SK-MEL-5 (cell line): ENCODE measurements around the gene MCCD1. TPM values are rescaled to one million over a fixed set of nuclear protein-coding genes. Genes with fewer than 3 reads are reported as not detected.
A peak's percentile ranks its signal among the peaks of the same experiment; 100 is the strongest.
"Not testable (repeated sequence)": the region's sequence is repeated elsewhere in the genome, so short reads cannot be mapped to it uniquely, and the experiment has no call there.

Experiments used
- DNase-seq: peaks from one replicate; pipeline ENCODE4 v3.0.0-alpha.2; 2016; ENCODE audit warnings: low read depth, low spot score
- in situ Hi-C: cut with HindIII; loops from 2 replicates; pipeline ENCODE4 v1.10.0; 2016; ENCODE audit warnings: low sequenced_read_pairs, high pct_unique_total_duplicates, low pct_unique_long_range_greater_than_20kb
- polyA plus RNA-seq, 2 experiments: library from polyadenylated mRNA; depleted of rRNA; stranded (reverse); fragments of >200 nt; gene quantifications; 2 replicates each; pipeline ENCODE4 v1.2.3, GENCODE V29; 2015
- total RNA-seq: library from RNA; depleted of rRNA; stranded (reverse); fragments of >200 nt; shearing (Covaris generic); gene quantifications from 2 replicates; pipeline ENCODE4 v1.2.3, GENCODE V29; 2014; rRNA removed

MCCD1 gene
- total RNA-seq: not detected in 2 replicates
- polyA plus RNA-seq (2015; cell fraction: cytosol; rRNA removed): not detected in 2 replicates
- polyA plus RNA-seq (2015; cell fraction: nucleus; rRNA removed): not detected in 2 replicates

DNA sequence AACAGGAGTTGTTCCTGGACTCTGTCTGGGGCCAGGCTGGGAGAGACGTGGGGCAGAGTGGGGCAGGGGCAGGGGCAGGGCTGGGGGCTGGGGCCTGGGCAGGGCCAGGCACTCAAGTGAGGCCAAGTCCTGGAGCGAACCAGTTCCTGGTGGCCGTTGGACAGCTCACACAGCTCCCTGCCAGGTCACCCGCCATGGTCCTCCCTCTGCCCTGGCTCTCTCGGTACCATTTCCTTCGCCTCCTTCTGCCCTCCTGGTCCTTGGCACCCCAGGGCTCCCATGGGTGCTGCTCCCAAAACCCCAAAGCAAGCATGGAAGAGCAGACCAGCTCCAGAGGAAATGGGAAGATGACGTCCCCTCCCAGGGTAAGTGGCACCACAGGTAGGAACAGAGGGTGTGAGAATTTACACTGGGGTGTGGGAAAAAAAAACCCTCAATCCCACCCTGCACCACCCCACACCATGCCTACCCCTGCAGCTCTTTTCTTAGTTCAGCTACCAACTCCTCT lies at the start of gene MCCD1:
TSS of gene MCCD1 (plus strand) at position 142 of the 508 bp plus-strand sequence. CDS start at position 195, 53 bp downstream.
- in situ Hi-C loops: no loop called here
- no peak for DNase-seq

- no peak for DNase-seq
- in situ Hi-C loops: no loop called here
Observed at GRCh38 chr6:31479151-31479932, 49.4 kb upstream of the MCCD1 start.

- no peak for DNase-seq
- in situ Hi-C loops: no loop called here
Observed at GRCh38 chr6:31479933-31480535, 48.7 kb upstream of the MCCD1 start.

- in situ Hi-C loops: no loop called here
Observed at GRCh38 chr6:31480574-31480973, 48.2 kb upstream of the MCCD1 start.

DNA sequence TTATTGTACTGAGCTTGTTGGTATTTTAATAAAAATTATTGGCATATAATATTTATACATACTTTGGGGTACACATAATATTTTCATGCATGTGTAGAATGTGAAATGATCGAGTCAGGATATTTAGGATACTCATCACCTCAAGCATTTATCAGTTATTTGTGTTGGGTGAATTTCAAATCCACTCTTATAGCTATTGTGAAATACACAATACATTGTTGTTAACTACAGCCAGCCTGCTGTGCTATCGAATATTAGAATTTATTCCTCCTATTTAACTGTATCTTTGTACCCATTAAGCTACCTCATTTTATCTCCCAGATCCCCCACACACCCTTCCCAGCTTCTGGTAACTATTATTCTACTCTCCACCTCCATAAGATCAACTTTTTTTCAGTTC lies 45.4 kb upstream of the MCCD1 start:
- no peak for DNase-seq
- in situ Hi-C loops: no loop called here

More at GRCh38 chr6:31480574-31480973, 48.2 kb upstream of the MCCD1 start:
- no peak for DNase-seq

DNA sequence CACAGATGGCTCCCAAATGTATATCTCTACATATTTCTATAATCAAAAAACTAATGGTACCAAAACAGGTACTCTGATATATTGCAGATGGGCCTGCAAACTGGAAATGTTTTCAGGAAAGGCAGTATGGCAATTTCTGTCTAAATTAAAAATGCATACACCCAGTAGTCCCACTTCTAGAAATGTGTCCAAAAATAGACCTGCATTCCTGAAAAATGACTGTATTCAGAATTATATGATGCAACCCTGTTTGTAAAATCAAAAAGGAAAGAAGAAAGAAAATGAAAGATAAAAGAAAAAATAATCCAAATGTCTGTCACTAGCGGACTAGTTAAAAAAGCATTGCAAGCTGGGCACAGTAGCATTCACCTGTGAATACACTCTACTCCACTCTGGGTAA lies 43.7 kb upstream of the MCCD1 start:
- in situ Hi-C loops: no loop called here
- no peak for DNase-seq

DNA sequence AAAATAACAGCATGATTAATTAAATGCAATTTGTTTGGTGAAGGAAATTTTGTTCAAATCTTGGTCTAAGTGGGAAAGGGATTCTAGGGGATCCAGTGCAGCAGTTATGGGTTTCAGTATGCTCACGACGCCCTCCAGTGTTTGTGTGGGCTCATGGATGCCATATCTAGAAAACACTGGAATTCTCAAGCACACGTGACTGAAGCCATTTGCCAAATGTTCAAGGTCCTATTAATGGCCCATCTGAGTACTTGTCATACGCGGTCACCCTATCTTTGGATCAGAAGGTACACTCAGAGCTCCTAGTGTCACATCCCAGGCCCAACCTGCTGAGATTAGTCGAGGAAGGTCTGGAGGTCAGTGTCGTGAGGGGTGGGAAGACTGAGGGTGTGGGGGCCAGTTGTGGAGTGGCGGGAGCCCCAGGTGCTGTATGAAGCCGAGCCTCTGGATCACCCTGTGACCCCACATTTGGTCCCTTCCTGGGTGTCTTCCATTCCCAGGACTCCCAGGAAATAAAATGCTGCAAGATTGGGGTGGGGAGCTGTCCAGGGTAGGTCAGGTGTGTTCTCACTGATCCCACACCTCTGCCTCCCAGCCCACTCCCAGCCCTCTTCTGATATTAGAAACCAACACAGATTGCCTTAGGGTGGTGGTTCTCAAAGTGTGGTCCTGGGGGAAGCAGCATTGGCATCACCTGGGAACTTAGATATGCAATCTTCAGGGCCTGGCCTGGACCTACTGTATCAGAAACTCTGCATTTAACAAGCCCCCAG lies 42.5 kb upstream of the MCCD1 start:
- in situ Hi-C loops, DNase-seq: not testable (repeated sequence)

DNA sequence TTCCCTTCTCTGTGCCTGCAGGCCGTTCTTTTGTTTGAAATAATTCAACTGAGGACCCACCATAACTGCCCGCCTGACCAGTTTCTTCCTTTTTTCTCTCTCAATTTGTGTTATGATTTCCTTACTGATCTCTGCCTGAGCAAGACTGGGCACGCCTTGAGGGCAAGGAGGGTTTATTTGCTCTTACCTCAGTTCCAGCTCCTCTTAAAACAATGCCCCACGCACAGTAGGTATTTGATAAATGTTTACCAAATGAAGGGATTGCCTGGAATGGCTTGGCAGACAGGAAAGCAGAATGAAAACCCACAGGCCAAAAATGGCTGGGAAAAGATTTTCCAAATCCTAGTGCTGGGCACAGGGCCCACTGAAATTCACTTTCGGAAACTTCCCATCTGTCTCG lies 41.1 kb upstream of the MCCD1 start:
- in situ Hi-C loops, DNase-seq: not testable (repeated sequence)

- in situ Hi-C loops: no loop called here
- no peak for DNase-seq
Observed at GRCh38 chr6:31489086-31489485, 39.7 kb upstream of the MCCD1 start.

DNA sequence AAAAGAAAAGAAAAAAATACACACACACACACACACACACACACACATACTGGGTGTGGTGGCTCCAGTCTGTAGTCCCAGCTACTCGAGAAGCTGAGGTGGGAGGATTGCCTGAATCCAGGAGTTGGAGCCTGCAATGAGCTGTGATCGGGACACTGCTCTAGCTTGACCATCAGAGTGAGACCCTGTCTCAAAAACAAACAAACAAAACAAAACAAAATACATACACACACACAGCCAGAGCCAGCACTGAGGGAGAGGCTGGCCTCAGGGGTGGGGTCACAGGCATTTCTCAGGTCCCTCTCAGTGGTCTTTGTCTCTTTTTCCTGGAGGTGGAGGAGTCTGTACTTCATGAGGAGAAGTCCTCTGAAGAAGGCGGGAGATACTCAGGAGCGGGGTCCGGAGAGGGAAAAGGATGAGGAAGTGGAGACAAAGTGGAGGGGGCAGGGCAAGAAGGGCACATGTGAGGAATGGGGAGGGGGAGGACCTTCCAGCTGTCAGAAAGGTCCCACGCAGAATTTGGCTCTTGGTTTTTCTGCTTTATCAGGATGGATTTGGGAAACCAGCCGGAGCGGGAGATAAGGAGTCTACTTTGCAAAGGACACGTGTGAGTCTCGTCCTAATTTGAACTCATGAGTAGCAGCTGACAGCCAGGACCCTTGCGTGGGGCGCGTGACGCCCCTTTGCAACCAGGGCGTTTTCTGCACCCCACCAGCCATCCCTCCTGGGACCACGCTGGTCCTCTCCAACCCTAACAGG lies 38.5 kb upstream of the MCCD1 start:
- in situ Hi-C loops: no loop called here
- no peak for DNase-seq

GRCh38 chr6:31493550-31493874 lies 35.2 kb upstream of the MCCD1 start:
- DNase-seq, in situ Hi-C loops: not testable (repeated sequence)

- in situ Hi-C loops: no loop called here
Observed at GRCh38 chr6:31493875-31494694, 34.7 kb upstream of the MCCD1 start.

DNA sequence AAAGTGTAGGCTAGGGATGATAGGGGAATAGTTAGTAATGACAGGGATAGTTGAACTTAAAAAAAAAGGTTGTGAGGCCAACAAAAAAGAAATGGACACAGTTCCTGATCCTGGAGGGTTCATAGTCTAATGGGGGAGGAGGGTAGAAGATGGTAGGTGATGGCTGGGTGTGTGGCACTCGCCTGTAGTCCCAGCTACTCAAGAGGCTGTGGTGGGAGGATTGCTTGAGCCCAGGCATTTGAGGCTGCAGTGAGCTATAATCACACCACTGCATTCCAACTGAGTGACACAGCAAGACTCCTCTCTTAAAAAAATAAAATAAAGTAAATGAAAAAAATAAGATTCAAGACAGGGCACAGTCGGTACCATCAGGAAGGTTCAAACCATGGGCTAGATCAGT lies 33.2 kb upstream of the MCCD1 start:
- no peak for DNase-seq
- in situ Hi-C loops: no loop called here

More at GRCh38 chr6:31493875-31494694, 34.7 kb upstream of the MCCD1 start:
- DNase-seq: peak; percentile 70

- DNase-seq, in situ Hi-C loops: not testable (repeated sequence)
Observed at GRCh38 chr6:31496826-31497225, 31.9 kb upstream of the MCCD1 start.

DNA sequence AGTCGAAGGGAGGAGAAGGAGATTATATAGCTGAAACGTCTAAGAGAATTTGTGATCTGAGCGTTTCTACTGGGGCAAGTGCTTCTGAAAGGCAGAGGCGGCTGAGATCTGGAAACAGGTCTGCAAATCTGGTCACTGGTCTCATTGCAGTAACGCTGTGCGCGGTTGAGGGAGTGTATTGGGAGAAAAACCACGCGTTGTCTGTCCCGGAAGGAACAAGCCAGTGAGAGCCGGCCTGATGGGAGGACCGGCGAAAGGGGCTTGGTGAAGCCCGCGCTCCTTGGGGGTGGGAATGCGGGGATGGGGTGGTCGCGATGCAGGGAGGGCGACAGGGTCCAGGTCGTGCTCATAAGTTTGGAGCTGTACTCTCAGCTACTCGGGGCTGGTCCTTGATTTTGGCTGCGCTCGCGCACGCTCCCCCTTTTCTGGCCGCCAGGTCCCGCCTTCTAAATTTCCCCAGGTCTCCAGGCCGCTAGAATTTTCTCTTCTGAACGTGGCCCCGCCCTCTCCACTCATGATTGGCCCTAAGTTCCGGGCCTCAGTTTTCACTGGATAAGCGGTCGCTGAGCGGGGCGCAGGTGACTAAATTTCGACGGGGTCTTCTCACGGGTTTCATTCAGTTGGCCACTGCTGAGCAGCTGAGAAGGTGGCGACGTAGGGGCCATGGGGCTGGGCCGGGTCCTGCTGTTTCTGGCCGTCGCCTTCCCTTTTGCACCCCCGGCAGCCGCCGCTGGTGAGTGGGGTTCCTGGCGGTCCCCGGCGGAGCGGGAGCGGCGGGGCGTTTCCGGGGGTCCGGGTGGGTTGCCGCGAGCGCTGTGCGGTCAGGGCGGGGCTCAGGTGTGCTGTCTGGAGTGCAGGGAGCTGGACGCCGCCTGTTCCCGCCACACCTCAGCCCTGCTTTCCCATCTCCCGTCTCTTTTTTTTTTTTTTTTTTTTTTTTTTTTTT lies 31.0 kb upstream of the MCCD1 start, which contains the start of gene MICB:
TSS of gene MICB (plus strand) at position 615 of the 946 bp plus-strand sequence. CDS start at position 664, 49 bp downstream.
- peak; percentile 81 for DNase-seq
- in situ Hi-C loops: no loop called here
